DMS153 treated with DMSO at 0.1 percent for 48 hours (cell line): ENCODE results near the gene CHAT.

Source experiments
- DNase-seq: peaks from one replicate; lab custom pipeline; 2025; ENCODE audit not compliant: unreplicated experiment; lab: John Stamatoyannopoulos, UW

Gene CHAT

GRCh38 chr10:49611816-49612512 is 1.9 kb upstream of the CHAT start:
- DNase-seq: no peak

DNA sequence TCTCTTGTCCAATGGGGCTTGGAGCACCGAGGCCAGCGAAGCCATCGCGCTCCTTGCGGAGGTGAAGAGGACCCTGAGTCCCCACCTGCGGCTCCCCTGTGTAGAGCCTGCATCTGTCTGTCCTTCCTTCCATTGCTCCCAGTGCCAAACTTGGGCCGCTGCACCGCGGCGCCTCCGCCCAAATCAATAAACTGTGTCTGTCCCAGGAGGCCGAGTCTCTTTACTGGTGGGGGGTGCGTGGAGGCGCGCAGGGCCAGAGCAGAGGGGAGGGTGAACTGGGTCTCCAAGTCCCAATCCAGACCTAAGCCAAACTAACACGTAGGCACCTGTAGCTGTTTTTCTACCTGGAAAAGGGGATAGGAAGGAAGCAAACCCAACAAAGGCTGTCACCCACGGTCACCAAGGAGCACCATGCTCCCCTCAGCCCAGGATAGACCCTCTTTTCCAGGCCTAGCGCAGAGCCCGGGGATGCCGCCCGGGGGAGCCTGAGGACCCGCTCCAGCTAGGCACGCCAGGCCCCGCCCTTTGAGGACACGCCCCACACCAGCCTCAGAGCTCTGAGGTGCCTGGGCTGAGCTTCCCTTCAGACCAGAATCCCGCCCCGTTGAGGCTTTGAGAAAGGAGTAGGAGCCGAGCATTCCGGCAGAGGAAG is 1.2 kb upstream of the CHAT start:
- no peak for DNase-seq

- DNase-seq: no peak
Observed at GRCh38 chr10:49613165-49613881, 514 bp upstream of the CHAT start.

GRCh38 chr10:49614242-49615198 is 683 bp downstream of the CHAT start:
- DNase-seq: no peak

DNA sequence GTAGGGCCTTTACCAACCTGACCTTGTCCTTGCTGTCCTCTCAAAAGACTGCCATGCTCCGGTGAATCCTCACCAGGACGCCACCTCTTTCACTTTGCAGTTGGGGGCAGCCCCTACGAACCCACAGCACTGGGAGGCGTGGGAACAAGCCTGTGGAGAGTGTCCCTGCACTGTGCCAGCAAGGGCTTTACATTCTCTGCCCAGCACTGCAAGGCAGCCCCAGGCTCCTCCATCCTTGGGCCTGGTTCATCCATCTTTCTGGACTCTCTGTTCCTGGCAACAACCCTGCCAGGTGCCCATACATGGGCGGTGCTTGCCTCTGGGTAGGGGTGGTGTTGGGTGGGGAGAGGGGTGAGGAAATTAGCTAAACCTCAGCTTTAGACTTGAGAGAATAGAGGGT is 1.4 kb downstream of the CHAT start:
- no peak for DNase-seq

DNA sequence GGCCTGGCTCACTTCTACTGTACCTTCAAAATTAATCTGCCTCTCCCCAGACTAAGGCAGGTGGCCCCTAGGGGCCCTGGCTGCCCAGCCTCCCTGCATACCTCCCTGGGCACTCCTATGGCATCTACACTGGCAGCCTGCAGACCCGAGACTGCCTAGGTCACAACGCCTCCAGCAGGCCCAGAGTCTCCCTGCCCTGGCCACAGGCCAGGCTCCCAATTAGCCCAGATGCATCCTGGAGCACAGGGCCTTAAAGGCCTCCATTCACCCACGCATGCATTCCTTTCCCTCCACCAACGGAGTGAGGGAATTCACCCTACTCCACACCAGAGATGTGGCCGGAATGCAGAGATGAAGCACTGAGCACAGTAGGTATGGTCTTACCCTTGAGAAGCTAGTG is 1.9 kb downstream of the CHAT start:
- no peak for DNase-seq

- DNase-seq: no peak
Observed at GRCh38 chr10:49616421-49617101, 2.7 kb downstream of the CHAT start.

- no peak for DNase-seq
Observed at GRCh38 chr10:49617121-49618020, 3.5 kb downstream of the CHAT start.

DNA sequence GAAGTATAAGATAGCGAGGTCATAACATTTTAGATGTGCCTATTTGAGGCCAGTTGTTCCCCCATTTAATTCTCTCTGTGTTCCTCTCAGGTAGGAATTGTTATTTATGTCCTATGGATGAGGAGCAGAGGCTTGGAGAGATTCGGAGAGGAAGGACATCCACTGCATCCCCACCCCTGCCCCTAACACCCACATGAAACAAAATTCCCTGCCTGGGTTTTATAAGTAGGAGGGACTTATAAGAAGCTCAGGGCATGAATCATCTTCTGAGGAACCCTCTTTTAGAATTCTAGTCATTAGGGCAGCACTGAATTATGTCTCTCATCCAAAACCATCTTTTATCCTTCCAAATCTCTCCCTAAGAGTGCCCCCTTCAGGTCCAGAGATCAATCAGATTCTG is 5.0 kb downstream of the CHAT start:
- no peak for DNase-seq

- no peak for DNase-seq
Observed at GRCh38 chr10:49619613-49620012, 5.8 kb downstream of the CHAT start.

- DNase-seq: no peak
Observed at GRCh38 chr10:49620286-49620810, 6.5 kb downstream of the CHAT start.

- no peak for DNase-seq
Observed at GRCh38 chr10:49620841-49621378, 7.1 kb downstream of the CHAT start.

GRCh38 chr10:49621561-49621960 is 7.7 kb downstream of the CHAT start:
- DNase-seq: no peak

DNA sequence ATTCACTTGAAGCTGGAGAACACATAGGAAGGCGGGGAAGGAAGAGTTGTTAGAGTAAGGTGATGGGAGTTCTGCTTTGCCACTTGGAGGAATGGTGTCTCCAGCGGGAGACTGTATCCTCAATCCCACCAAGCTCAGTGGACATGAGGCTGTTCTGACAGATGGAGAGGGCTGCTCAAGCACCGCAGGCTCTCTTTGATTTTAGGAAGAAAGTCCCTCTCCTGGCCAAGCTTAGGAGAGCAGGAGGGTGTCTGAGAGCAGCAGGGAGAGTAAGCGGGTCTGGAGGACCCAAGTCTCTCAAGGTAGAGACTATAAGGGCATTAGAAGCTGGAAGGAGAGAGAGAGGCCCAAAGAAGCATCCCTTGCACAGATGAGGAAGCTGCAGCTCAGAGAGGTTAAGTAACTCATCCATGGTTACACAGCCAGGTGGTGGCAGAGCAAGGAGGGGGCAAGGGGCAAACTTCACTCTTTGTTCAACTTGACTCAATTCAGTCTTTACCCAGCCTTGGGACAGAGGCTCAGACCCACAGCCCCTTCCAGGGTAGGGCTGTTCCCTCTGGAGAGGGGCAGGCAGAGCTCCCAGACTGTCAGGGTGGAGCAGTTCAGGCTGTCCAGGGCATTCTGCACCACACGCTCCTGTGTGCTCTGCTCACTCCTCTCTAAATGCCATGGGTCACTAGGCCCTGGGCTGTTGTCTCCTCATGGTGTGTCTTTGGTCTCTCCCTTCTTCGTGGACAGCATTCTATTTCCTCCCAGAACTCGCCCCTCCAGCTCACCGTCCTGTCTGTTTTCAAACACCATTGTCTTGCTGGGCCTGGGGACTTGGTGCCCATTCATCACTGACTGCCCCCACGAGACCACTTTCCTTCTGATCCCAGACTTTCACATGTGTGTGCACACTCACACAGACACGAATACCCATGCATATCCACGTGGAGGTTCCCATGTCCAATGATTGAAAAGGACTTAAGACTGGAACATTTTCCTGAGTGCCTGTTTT is 8.9 kb downstream of the CHAT start:
- no peak for DNase-seq

DNA sequence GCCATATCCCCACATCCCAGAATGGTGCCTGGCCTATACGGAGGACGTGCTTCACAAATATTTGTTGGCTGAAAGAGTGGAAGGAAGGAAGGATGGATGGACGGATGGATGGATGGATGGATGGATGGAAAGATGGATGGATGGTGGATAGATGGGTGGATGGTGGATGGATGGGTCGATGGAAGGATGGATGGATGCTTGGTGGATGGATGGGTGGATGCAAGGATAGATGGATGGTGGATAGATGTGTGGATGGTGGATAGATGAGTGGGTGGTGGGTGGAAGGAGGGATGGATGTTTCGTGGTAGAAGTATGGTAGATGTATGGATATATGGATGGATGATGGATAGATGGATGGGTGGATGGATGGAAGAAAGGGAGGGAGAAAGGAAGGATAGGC is 10.8 kb downstream of the CHAT start:
- DNase-seq: no peak

- DNase-seq: no peak
Observed at GRCh38 chr10:49625411-49625810, 11.6 kb downstream of the CHAT start.

- DNase-seq: no peak
Observed at GRCh38 chr10:49627038-49627437, 13.2 kb downstream of the CHAT start.
